ENCODE measurements around the gene PLOD1.
"Not testable (repeated sequence)": the region's sequence is repeated elsewhere in the genome, so short reads cannot be mapped to it uniquely, and the experiment has no call there.

PLOD1 gene

GRCh38 chr1:11938722-11939526 is 4.4 kb downstream of the PLOD1 start:
- DNase-seq (ENCODE audit: low spot score), result no peak

GRCh38 chr1:11939794-11940193 is 5.3 kb downstream of the PLOD1 start:
- DNase-seq (ENCODE audit: low spot score), result not testable (repeated sequence)

- no peak for DNase-seq (ENCODE audit: low spot score)
Observed at GRCh38 chr1:11940260-11940921, 5.9 kb downstream of the PLOD1 start.

GRCh38 chr1:11942280-11942679 is 7.8 kb downstream of the PLOD1 start:
- DNase-seq (ENCODE audit: low spot score), result no peak

GRCh38 chr1:11943619-11944018 is 9.1 kb downstream of the PLOD1 start:
- no peak for DNase-seq (ENCODE audit: low spot score)

- no peak for DNase-seq (ENCODE audit: low spot score)
Observed at GRCh38 chr1:11944358-11944931, 9.9 kb downstream of the PLOD1 start.

GRCh38 chr1:11946647-11947046 is 12.1 kb downstream of the PLOD1 start:
- DNase-seq (ENCODE audit: low spot score), result no peak

- DNase-seq (ENCODE audit: low spot score), result no peak
Observed at GRCh38 chr1:11948822-11949458, 14.4 kb downstream of the PLOD1 start.

GRCh38 chr1:11951901-11952300 is 17.4 kb downstream of the PLOD1 start:
- no peak for DNase-seq (ENCODE audit: low spot score)

- DNase-seq (ENCODE audit: low spot score), result no peak
Observed at GRCh38 chr1:11952455-11953109, 18.1 kb downstream of the PLOD1 start.

- no peak for DNase-seq (ENCODE audit: low spot score)
Observed at GRCh38 chr1:11955221-11955620, 20.7 kb downstream of the PLOD1 start.

GRCh38 chr1:11957398-11957797 is 22.9 kb downstream of the PLOD1 start:
- no peak for DNase-seq (ENCODE audit: low spot score)

- no peak for DNase-seq (ENCODE audit: low spot score)
Observed at GRCh38 chr1:11957897-11958296, 23.4 kb downstream of the PLOD1 start.

- DNase-seq (ENCODE audit: low spot score), result no peak
Observed at GRCh38 chr1:11960276-11960675, 25.8 kb downstream of the PLOD1 start.

- DNase-seq (ENCODE audit: low spot score), result no peak
Observed at GRCh38 chr1:11960715-11961114, 26.2 kb downstream of the PLOD1 start.

- no peak for DNase-seq (ENCODE audit: low spot score)
Observed at GRCh38 chr1:11961230-11961629, 26.7 kb downstream of the PLOD1 start.

- no peak for DNase-seq (ENCODE audit: low spot score)
Observed at GRCh38 chr1:11963622-11964021, 29.1 kb downstream of the PLOD1 start.

GRCh38 chr1:11964656-11965055 is 30.1 kb downstream of the PLOD1 start:
- no peak for DNase-seq (ENCODE audit: low spot score)

- DNase-seq (ENCODE audit: low spot score), result peak; percentile 49
Observed at GRCh38 chr1:11967028-11967547, 32.6 kb downstream of the PLOD1 start.

- no peak for DNase-seq (ENCODE audit: low spot score)
Observed at GRCh38 chr1:11970441-11971185, 36.1 kb downstream of the PLOD1 start.

GRCh38 chr1:11977625-11978024 is 43.1 kb downstream of the PLOD1 start:
- DNase-seq (ENCODE audit: low spot score), result no peak

Measured in RKO (cell line).